HL-60 (cell line): Measurements from ENCODE around the gene EVA1C.
"Not testable (repeated sequence)": the region's sequence is repeated elsewhere in the genome, so short reads cannot be mapped to it uniquely, and the experiment has no call there.

Experiments used
- DNase-seq, 2 experiments: peaks; one replicate each; pipeline ENCODE4 v3.0.0-alpha.2; 2010 to 2020; ENCODE audit warnings: low read depth in 1 of 2, low spot score in 1 of 2
- H3K27ac ChIP-seq: fragments of 250-450 bp; sonication (Bioruptor Pico); replicated peaks from 2 replicates; pipeline ENCODE4 v1.5.1; 2020; ENCODE audit warnings: mild to moderate bottlenecking, moderate library complexity
- H3K27me3 ChIP-seq: fragments of 250-450 bp; sonication (Bioruptor Pico); 2 replicates; pipeline ENCODE4 v1.5.1; 2021; ENCODE audit warnings: mild to moderate bottlenecking, moderate library complexity; ENCODE audit not compliant: insufficient read depth, poor library complexity, severe bottlenecking
- H3K4me3 ChIP-seq: replicated peaks from 2 replicates; pipeline ENCODE4 v1.5.1; 2011; ENCODE audit warnings: mild to moderate bottlenecking, control low read depth, low read length; ENCODE audit not compliant: insufficient read depth
- GABPA ChIP-seq: IDR thresholded peaks from 2 replicates; pipeline ENCODE4 v1.6.1; 2012; ENCODE audit warnings: low read depth
- POLR2AphosphoS5 ChIP-seq: IDR thresholded peaks from 2 replicates; pipeline ENCODE4 v1.6.1; 2012; ENCODE audit warnings: low read depth
- REST ChIP-seq: IDR thresholded peaks from 2 replicates; pipeline ENCODE4 v1.6.1; 2012; ENCODE audit warnings: low read depth; ENCODE audit not compliant: insufficient replicate concordance
- SPI1 ChIP-seq: IDR thresholded peaks from 2 replicates; pipeline ENCODE4 v1.6.1; 2012; ENCODE audit warnings: low read depth, mild to moderate bottlenecking, borderline replicate concordance
- TF ChIP-seq, protein P1 (sequence below): IDR thresholded peaks from one replicate; pipeline ENCODE4 v1.5.1; 2011; ENCODE audit warnings: low read length, control low read depth, inconsistent platforms; ENCODE audit not compliant: insufficient read depth

EVA1C gene

GRCh38 chr21:32426592-32427051 is 14.1 kb downstream of the EVA1C start:
- DNase-seq = no peak
- no peak for TF ChIP-seq SPI1
- TF ChIP-seq POLR2AphosphoS5 = no peak
- TF ChIP-seq GABPA = no peak
- no peak for TF ChIP-seq REST
- TF ChIP-seq, protein P1, sequence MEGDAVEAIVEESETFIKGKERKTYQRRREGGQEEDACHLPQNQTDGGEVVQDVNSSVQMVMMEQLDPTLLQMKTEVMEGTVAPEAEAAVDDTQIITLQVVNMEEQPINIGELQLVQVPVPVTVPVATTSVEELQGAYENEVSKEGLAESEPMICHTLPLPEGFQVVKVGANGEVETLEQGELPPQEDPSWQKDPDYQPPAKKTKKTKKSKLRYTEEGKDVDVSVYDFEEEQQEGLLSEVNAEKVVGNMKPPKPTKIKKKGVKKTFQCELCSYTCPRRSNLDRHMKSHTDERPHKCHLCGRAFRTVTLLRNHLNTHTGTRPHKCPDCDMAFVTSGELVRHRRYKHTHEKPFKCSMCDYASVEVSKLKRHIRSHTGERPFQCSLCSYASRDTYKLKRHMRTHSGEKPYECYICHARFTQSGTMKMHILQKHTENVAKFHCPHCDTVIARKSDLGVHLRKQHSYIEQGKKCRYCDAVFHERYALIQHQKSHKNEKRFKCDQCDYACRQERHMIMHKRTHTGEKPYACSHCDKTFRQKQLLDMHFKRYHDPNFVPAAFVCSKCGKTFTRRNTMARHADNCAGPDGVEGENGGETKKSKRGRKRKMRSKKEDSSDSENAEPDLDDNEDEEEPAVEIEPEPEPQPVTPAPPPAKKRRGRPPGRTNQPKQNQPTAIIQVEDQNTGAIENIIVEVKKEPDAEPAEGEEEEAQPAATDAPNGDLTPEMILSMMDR = no peak
- no peak overlapping the region for H3K27ac ChIP-seq
- H3K27me3 ChIP-seq = no peaks in the 10 kb centered on the region
- no peak overlapping the region for H3K4me3 ChIP-seq

DNA sequence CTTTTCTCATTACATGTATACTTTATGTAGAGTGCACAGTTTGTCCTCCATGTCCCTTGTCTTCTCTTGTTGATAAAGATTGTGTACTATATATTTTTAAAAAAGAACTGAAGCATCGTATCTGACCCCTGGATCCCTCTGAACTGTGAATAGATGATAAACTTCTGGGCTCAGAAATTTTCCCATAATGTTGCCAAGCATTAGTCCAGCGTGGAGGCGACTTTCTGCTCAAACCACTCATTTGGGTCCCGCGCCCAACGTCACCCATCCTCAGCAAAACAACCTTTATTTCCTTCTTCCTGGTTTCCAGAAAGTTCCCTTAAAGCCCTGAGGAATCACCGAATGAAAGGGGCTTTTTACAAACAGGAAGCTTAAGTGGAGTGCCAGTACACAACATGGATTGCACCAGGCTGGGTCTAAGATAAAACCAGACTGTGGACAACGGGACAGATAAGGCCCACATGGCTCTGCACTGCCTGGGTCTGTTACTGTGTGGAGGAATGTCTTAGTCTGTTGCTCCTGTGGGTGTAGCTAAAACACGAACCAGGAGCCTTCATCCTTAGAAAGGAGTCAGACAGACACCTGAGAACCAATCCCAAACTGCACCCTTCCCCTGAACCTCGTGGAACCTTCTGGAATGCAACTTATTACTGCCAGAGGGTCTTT is 15.6 kb downstream of the EVA1C start:
- no peak overlapping the region for H3K27ac ChIP-seq
- no peak for DNase-seq
- no peak overlapping the region for H3K4me3 ChIP-seq
- H3K27me3 ChIP-seq = no peaks in the 10 kb centered on the region
- TF ChIP-seq SPI1 = no peak
- TF ChIP-seq GABPA = no peak
- TF ChIP-seq, protein P1 = no peak
- TF ChIP-seq POLR2AphosphoS5 = no peak
- no peak for TF ChIP-seq REST

DNA sequence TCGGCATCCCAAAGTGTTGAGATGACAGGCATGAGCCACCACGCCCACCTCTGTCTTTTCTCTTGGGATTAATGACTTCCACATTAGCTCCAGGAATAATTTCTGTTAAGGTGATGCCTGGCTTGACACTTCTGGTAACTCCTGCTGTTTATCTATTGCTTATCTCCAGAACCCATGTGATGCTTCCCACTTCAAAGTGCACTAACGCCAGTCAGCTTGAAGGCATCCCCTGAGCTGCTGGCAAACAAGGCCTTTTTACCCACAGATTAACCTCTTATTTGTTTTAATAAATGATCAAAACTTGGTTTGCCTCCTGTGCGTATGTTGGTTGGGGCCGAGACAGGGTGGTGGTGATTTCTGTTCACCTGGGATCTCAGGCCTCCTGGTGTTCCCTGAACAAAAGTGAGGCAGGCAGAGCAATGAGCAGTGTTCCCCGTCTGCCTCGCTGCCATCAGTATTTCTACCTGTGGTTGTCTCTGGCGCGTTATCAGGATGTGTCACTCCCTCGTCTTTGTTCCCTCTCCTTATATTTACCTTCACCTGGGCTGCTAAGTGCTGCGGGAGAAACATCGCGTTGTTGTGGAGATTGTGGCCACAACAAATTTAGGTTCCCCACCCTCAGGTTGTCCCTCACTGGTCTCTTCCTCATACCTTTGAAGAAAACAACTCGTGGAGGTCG is 20.6 kb downstream of the EVA1C start:
- H3K27me3 ChIP-seq, H3K27ac ChIP-seq, H3K4me3 ChIP-seq, DNase-seq: not testable (repeated sequence)

DNA sequence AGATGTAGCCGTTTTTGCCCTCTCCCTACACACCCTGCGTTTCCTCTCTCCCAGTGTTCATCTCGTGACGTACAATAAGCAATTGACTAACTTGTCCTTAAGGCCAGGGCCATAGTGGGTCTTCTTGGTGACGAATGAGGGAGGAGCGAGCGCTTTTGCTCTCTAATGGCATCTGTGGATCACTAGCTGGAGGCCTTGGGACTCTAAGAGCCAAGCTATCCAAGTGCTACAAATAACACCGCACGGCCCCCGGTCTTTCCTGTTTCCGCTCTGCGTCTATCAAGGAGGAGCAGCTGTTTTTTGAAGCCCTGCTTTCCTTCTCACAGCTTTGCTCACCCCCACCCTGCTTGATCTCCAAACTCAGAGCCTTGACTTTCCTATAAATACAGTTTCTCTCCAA is 25.2 kb downstream of the EVA1C start:
- DNase-seq = no peak
- H3K27me3 ChIP-seq = no peaks in the 10 kb centered on the region

More for the DNA sequence above, 25.2 kb downstream of the EVA1C start:
- Histone ChIP-seq H3K27ac (no peak overlapping the region), H3K4me3 (no peak overlapping the region)
- no peak for TF ChIP-seq GABPA
- TF ChIP-seq, protein P1 = no peak
- no peak for TF ChIP-seq SPI1
- no peak for TF ChIP-seq REST
- TF ChIP-seq POLR2AphosphoS5 = no peak
